Aorta (tissue), 5 donors: ENCODE results near the gene TNNT2. TPM values are rescaled to one million over a fixed set of nuclear protein-coding genes. Genes with fewer than 3 reads are reported as not detected.
A peak's percentile ranks its signal among the peaks of the same experiment; 100 is the strongest.

Experiments used
- ATAC-seq: fragments of 200-7000 bp; cut with Tn5 transposase; one replicate; pipeline ENCODE4 v1.9.1; 2022; ENCODE audit warnings: moderate library complexity; ENCODE audit not compliant: low FRiP score
- DNase-seq, 2 donors: peaks; one replicate each; pipeline ENCODE4 v3.0.0-alpha.2; 2020
- H3K27ac ChIP-seq, 2 donors: one replicate each; pipeline ENCODE4 v1.5.1; 2013; ENCODE audit warnings: low read length in 2 of 2, mild to moderate bottlenecking in 2 of 2, moderate library complexity in 2 of 2, control low read depth in 1 of 2, inconsistent platforms in 1 of 2, low read depth in 1 of 2
- H3K27me3 ChIP-seq, 2 donors: one replicate each; pipeline ENCODE4 v1.6.1; 2013; ENCODE audit warnings: control low read depth in 1 of 2, low read length in 1 of 2, mild to moderate bottlenecking in 1 of 2, moderate library complexity in 1 of 2; ENCODE audit not compliant: insufficient read depth in 2 of 2, control insufficient read depth in 1 of 2
- H3K36me3 ChIP-seq, 2 donors: one replicate each; pipeline ENCODE4 v1.6.1; 2013; ENCODE audit warnings: control low read depth in 1 of 2, low read length in 1 of 2, mild to moderate bottlenecking in 1 of 2; ENCODE audit not compliant: insufficient read depth in 2 of 2, control insufficient read depth in 1 of 2
- H3K4me1 ChIP-seq, 2 donors: one replicate each; pipeline ENCODE4 v1.6.1; 2013; ENCODE audit warnings: low read length in 2 of 2, control low read depth in 1 of 2, mild to moderate bottlenecking in 1 of 2, moderate library complexity in 1 of 2; ENCODE audit not compliant: insufficient read depth in 2 of 2, control insufficient read depth in 1 of 2
- H3K4me3 ChIP-seq, 2 donors: one replicate each; pipeline ENCODE4 v1.5.1; 2013; ENCODE audit warnings: low read length in 2 of 2, control low read depth in 1 of 2, mild to moderate bottlenecking in 1 of 2
- H3K9me3 ChIP-seq: one replicate; pipeline ENCODE4 v1.6.1; 2013; ENCODE audit warnings: mild to moderate bottlenecking, low read length; ENCODE audit not compliant: control insufficient read depth
- WGBS, 2 donors: extraction: QIAGEN DNeasy Blood & Tissue Kit; methylation state at CpG; one replicate each; pipeline ENCODE4 v1.1.7; 2013; 5-methylcytosine and 5-hydroxymethylcytosine counted together
- intact Hi-C, 2 donors: fragments of 100-400 bp; cut with DNase I; formaldehyde crosslinking; loops; one replicate each; pipeline versions ENCODE4 v1.14.2 to v1.15.0; 2022
- polyA plus RNA-seq, 2 donors: library from polyadenylated mRNA; stranded (reverse); fragments of 200-250 nt; gene quantifications; one replicate each; pipeline ENCODE4 v1.2.3, GENCODE V29; 2013
- total RNA-seq, 2 donors: library from RNA; stranded (reverse); fragmentation: NEBNext Ultra II Directional; extraction: Animal tissue kit (Norgen Biotek cat#: 25700); gene quantifications; one replicate each; pipeline ENCODE4 v1.2.1, GENCODE V29; 2021
- donor health status: healthy with polysubstance abuse.
- donor health status: Bipolar disorder and iron deficiency.
- donor health status: DM: no; HTN: no; CAD: no.
- donor health status: DM: no; HTN: no; CAD: no.
- donor health status: DM: yes; HTN: yes; CAD: no.

The TNNT2 gene
- total and polyA plus RNA-seq, 4 donors, result 0.21 to 24.0 (median 0.70) TPM

- DNase-seq (peak; percentile 25 to 27), ATAC-seq (no peak)
- Histone ChIP-seq H3K27ac (no peak overlapping the region), H3K9me3 (no peaks in the 10 kb centered on the region), H3K27me3 (no peaks in the 10 kb centered on the region), H3K4me3 (no peak overlapping the region), H3K4me1 (no peaks in the 10 kb centered on the region), H3K36me3 (no peaks in the 10 kb centered on the region)
- 90 to 93% methylated on average over 7 of the region's 7 CpGs for WGBS, 2 donors
- intact Hi-C loops, result no loop called here
Measured at GRCh38 chr1:201327687-201328240, 49.7 kb downstream of the TNNT2 start.

GRCh38 chr1:201326710-201327109 is 50.8 kb downstream of the TNNT2 start:
- WGBS, 2 donors, result 68 to 93% methylated on average over 4 of the region's 4 CpGs

GRCh38 chr1:201325678-201326060 is 51.8 kb downstream of the TNNT2 start:
- intact Hi-C loops, result no loop called here
- no peaks in the 10 kb centered on the region for H3K9me3 ChIP-seq
- H3K27me3 ChIP-seq, result no peaks in the 10 kb centered on the region
- H3K36me3 ChIP-seq, result no peaks in the 10 kb centered on the region
- H3K4me1 ChIP-seq, result no peaks in the 10 kb centered on the region
- H3K27ac ChIP-seq, result no peak overlapping the region
- no peak overlapping the region for H3K4me3 ChIP-seq
- no peak for ATAC-seq
- 93 to 95% methylated on average over 8 of the region's 8 CpGs for WGBS, 2 donors
- DNase-seq, result peak in 1 of 2 donors; percentile 14

More at GRCh38 chr1:201326710-201327109, 50.8 kb downstream of the TNNT2 start:
- DNase-seq (peak in 1 of 2 donors; percentile 35), ATAC-seq (no peak)
- Histone ChIP-seq H3K36me3 (no peaks in the 10 kb centered on the region), H3K27ac (no peak overlapping the region), H3K27me3 (no peaks in the 10 kb centered on the region), H3K4me3 (no peak overlapping the region), H3K9me3 (no peaks in the 10 kb centered on the region), H3K4me1 (no peaks in the 10 kb centered on the region)
- intact Hi-C loops, result no loop called here

GRCh38 chr1:201324821-201325677 is 52.4 kb downstream of the TNNT2 start:
- H3K27me3 ChIP-seq, result no peaks in the 10 kb centered on the region
- WGBS, 2 donors, result 77% methylated on average over 16 of the region's 16 CpGs
- DNase-seq (peak; percentile 26 to 56), ATAC-seq (no peak)
- no peaks in the 10 kb centered on the region for H3K4me1 ChIP-seq
- no peaks in the 10 kb centered on the region for H3K36me3 ChIP-seq
- H3K9me3 ChIP-seq, result no peaks in the 10 kb centered on the region
- no peak overlapping the region for H3K4me3 ChIP-seq
- H3K27ac ChIP-seq, result no peak overlapping the region
- intact Hi-C loops, result no loop called here

GRCh38 chr1:201324306-201324705 is 53.2 kb downstream of the TNNT2 start:
- DNase-seq (peak; percentile 3 to 57), ATAC-seq (no peak)
- 96 to 97% methylated on average over 4 of the region's 4 CpGs for WGBS, 2 donors
- H3K4me1 ChIP-seq, result no peaks in the 10 kb centered on the region
- no peaks in the 10 kb centered on the region for H3K9me3 ChIP-seq
- H3K36me3 ChIP-seq, result no peaks in the 10 kb centered on the region
- H3K27me3 ChIP-seq, result no peaks in the 10 kb centered on the region
- H3K4me3 ChIP-seq, result no peak overlapping the region
- intact Hi-C loops, result no loop called here
- no peak overlapping the region for H3K27ac ChIP-seq

- H3K36me3 ChIP-seq, result no peaks in the 10 kb centered on the region
- ATAC-seq, result no peak
- intact Hi-C loops, result no loop called here
- H3K27ac ChIP-seq, result no peak overlapping the region
- WGBS, 2 donors, result 89 to 92% methylated on average over 12 of the region's 12 CpGs
- H3K27me3 ChIP-seq, result no peaks in the 10 kb centered on the region
- no peaks in the 10 kb centered on the region for H3K9me3 ChIP-seq
- H3K4me1 ChIP-seq, result no peaks in the 10 kb centered on the region
- peak; percentile 35 to 61 for DNase-seq
- H3K4me3 ChIP-seq, result no peak overlapping the region
Measured at GRCh38 chr1:201322653-201323510, 54.6 kb downstream of the TNNT2 start.

- no peaks in the 10 kb centered on the region for H3K9me3 ChIP-seq
- H3K27me3 ChIP-seq, result no peaks in the 10 kb centered on the region
- peak; percentile 17 to 39 for DNase-seq
- no peaks in the 10 kb centered on the region for H3K4me1 ChIP-seq
- intact Hi-C loops, result no loop called here
- no peak overlapping the region for H3K27ac ChIP-seq
- H3K36me3 ChIP-seq, result no peaks in the 10 kb centered on the region
- 89 to 91% methylated on average over 15 of the region's 15 CpGs for WGBS, 2 donors
- no peak overlapping the region for H3K4me3 ChIP-seq
- no peak for ATAC-seq
Measured at GRCh38 chr1:201321826-201322390, 55.6 kb downstream of the TNNT2 start.

- 86 to 91% methylated on average over 12 of the region's 12 CpGs for WGBS, 2 donors
- DNase-seq, result peak; percentile 14 to 70
- Histone ChIP-seq H3K4me3 (no peak overlapping the region), H3K36me3 (no peaks in the 10 kb centered on the region), H3K27ac (no peak overlapping the region), H3K27me3 (no peaks in the 10 kb centered on the region), H3K4me1 (no peaks in the 10 kb centered on the region), H3K9me3 (no peaks in the 10 kb centered on the region)
- ATAC-seq, result no peak
- intact Hi-C loops, result no loop called here
Measured at GRCh38 chr1:201320168-201320788, 57.2 kb downstream of the TNNT2 start.
